Cerebellar cortex (tissue), 1 donor: ENCODE data around the gene RNU6-1.

Experiments
- DNase-seq: peaks from one replicate; pipeline ENCODE4 v3.0.0-alpha.2; 2015; ENCODE audit warnings: low spot score

Gene RNU6-1

GRCh38 chr15:67820992-67821783, 18.7 kb downstream of the RNU6-1 start:
- DNase-seq = no peak

- DNase-seq = no peak
Observed at GRCh38 chr15:67820122-67820991, 19.5 kb downstream of the RNU6-1 start.

GRCh38 chr15:67819636-67820035, 20.2 kb downstream of the RNU6-1 start:
- no peak for DNase-seq

GRCh38 chr15:67818464-67818863, 21.4 kb downstream of the RNU6-1 start:
- DNase-seq = no peak

GRCh38 chr15:67816668-67817067, 23.2 kb downstream of the RNU6-1 start:
- DNase-seq = no peak

GRCh38 chr15:67815036-67815592, 24.7 kb downstream of the RNU6-1 start:
- DNase-seq = no peak

- DNase-seq = no peak
Observed at GRCh38 chr15:67813104-67813634, 26.7 kb downstream of the RNU6-1 start.

GRCh38 chr15:67812241-67812644, 27.6 kb downstream of the RNU6-1 start:
- no peak for DNase-seq

- no peak for DNase-seq
Observed at GRCh38 chr15:67809866-67810265, 30.0 kb downstream of the RNU6-1 start.

GRCh38 chr15:67809441-67809840, 30.4 kb downstream of the RNU6-1 start:
- no peak for DNase-seq

- no peak for DNase-seq
Observed at GRCh38 chr15:67808821-67809220, 31.0 kb downstream of the RNU6-1 start.

GRCh38 chr15:67807836-67808235, 32.0 kb downstream of the RNU6-1 start:
- DNase-seq = no peak

GRCh38 chr15:67807141-67807540, 32.7 kb downstream of the RNU6-1 start:
- no peak for DNase-seq

- DNase-seq = no peak
Observed at GRCh38 chr15:67806536-67806935, 33.3 kb downstream of the RNU6-1 start.

GRCh38 chr15:67805666-67806516, 34.0 kb downstream of the RNU6-1 start:
- DNase-seq = no peak

GRCh38 chr15:67805008-67805665, 34.7 kb downstream of the RNU6-1 start:
- DNase-seq = no peak

GRCh38 chr15:67803996-67804843, 35.6 kb downstream of the RNU6-1 start:
- no peak for DNase-seq

GRCh38 chr15:67803299-67803698, 36.5 kb downstream of the RNU6-1 start:
- no peak for DNase-seq

GRCh38 chr15:67801926-67802914, 37.6 kb downstream of the RNU6-1 start:
- DNase-seq = no peak
